Activated CD4-positive, alpha-beta T cell treated with anti-CD3 and anti-CD28 coated beads, Interleukin-2, Interleukin-6, amounts not matched to agents 100 ng/mL and 50 ng/mL, durations not matched to agents 16 hours and 8 hours (primary cell): ENCODE results near the gene IPO13.
A peak's percentile ranks its signal among the peaks of the same experiment; 100 is the strongest.

Experiments used
- DNase-seq: peaks from one replicate; pipeline ENCODE4 v3.0.0-alpha.2; 2020

IPO13 gene

GRCh38 chr1:43952731-43953346, 6.1 kb downstream of the IPO13 start:
- DNase-seq: no peak

GRCh38 chr1:43953361-43953760, 6.6 kb downstream of the IPO13 start:
- DNase-seq: no peak

GRCh38 chr1:43954036-43954435, 7.3 kb downstream of the IPO13 start:
- no peak for DNase-seq

- no peak for DNase-seq
Measured at GRCh38 chr1:43956234-43956633, 9.5 kb downstream of the IPO13 start.

- no peak for DNase-seq
Measured at GRCh38 chr1:43957407-43958040, 10.8 kb downstream of the IPO13 start.

GRCh38 chr1:43958351-43959255, 11.9 kb downstream of the IPO13 start:
- DNase-seq: no peak

GRCh38 chr1:43960798-43961197, 14.0 kb downstream of the IPO13 start:
- no peak for DNase-seq

- no peak for DNase-seq
Measured at GRCh38 chr1:43961692-43962091, 14.9 kb downstream of the IPO13 start.

- DNase-seq: no peak
Measured at GRCh38 chr1:43962324-43962723, 15.6 kb downstream of the IPO13 start.

GRCh38 chr1:43963006-43963405, 16.3 kb downstream of the IPO13 start:
- DNase-seq: no peak

- no peak for DNase-seq
Measured at GRCh38 chr1:43963890-43964289, 17.1 kb downstream of the IPO13 start.

GRCh38 chr1:43965316-43965715, 18.6 kb downstream of the IPO13 start:
- DNase-seq: no peak

- no peak for DNase-seq
Measured at GRCh38 chr1:43968348-43968948, 21.7 kb downstream of the IPO13 start.

- no peak for DNase-seq
Measured at GRCh38 chr1:43969416-43969745, 22.6 kb downstream of the IPO13 start.

GRCh38 chr1:43969746-43970466, 23.2 kb downstream of the IPO13 start, which contains the start of gene DPH2:
DPH2 (plus strand) TSS chr1:43970010; CDS start chr1:43970176, 166 bp downstream.
- DNase-seq: peak; percentile 98

- DNase-seq: no peak
Measured at GRCh38 chr1:43970502-43970901, 23.8 kb downstream of the IPO13 start.

GRCh38 chr1:43970911-43971310, 24.2 kb downstream of the IPO13 start:
- no peak for DNase-seq

GRCh38 chr1:43971336-43971980, 24.7 kb downstream of the IPO13 start:
- no peak for DNase-seq

- DNase-seq: no peak
Measured at GRCh38 chr1:43973981-43974442, 27.3 kb downstream of the IPO13 start.

GRCh38 chr1:43974443-43975248, 27.9 kb downstream of the IPO13 start, which contains the start of gene ATP6V0B:
ATP6V0B (plus strand) TSS chr1:43974960; CDS start chr1:43975041, 81 bp downstream.
- DNase-seq: peak; percentile 96
